ENCODE data around the gene DNASE2. TPM values are rescaled to one million over a fixed set of nuclear protein-coding genes. Genes with fewer than 3 reads are reported as not detected.
"Not testable (repeated sequence)": the region's sequence is repeated elsewhere in the genome, so short reads cannot be mapped to it uniquely, and the experiment has no call there.

DNASE2 gene
- polyA plus RNA-seq (ENCODE audit: insufficient read length in 4 of 4): 10 to 100 TPM in 3 of 4 donors, 1 to 10 TPM in 1; 9.7 to 15.3 (median 12.6) TPM

DNA sequence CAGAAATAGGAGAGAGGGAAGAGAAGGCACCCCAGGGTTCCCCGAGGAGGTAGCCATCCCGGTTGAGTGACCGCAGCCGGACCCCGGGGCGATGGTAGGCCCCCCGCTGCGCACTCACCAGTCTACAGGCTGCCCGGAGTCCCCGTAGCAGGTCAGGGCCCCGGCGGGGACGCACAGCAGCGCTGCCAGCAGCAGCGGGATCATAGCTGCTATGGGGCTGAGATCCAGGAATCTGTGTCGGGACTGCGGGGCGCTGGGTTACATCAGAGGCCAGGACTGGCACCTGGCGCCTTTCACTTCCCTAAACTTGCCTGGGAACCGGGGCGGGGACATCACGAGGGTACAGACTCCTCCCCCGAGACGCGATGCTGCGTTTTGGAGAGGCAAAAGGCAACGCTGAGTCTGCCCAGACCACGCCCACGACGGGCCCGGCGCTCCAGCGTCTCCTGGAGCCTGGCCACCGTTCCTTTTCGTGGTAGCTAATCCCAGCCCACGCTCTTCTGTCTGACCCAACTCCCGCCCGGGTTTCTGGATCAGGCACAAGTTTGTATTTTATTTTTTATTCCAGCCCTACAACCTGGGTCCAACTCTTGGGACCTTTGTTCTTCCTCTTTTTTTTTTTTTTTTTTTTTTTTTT is at the start of gene DNASE2:
DNASE2 (minus strand) TSS at position 278 of the 637 bp plus-strand sequence; CDS start at position 204, 74 bp downstream.
- DNase-seq (ENCODE audit: low read depth in 4 of 4, low spot score in 2 of 4): peak in 1 of 4 donors; percentile 80

DNA sequence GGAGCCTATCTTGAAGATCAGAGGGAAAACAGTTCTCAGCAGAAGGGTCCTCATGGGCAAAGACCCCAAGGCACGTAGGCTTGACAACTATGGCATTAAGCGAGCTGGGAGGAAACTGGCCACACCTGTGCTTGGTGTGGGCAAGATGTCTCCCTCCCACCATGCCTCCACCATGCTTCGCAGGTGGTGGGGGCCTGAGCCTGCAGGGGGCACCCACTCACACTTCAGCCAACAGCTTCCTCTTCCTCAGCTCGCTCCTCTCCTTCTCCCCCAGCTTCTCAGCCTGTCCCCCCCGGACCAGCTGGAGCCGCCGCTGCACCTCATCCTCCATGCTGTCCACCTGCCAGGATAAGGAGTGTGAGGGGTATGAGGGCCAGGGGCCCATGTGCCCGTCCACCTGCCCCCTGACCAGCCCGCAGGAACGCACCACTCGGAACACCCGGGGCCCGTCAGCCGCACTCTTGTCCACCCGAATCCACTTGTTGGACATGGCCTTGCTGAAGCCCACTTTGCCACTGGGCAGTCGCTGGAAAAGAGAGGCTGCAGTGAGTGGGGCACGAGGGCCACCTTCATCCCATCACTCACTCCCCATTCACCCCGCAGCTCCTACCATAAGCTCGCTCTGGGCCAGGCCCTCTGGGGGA is 48.9 kb upstream of the DNASE2 start:
- no peak for DNase-seq (ENCODE audit: low read depth in 4 of 4, low spot score in 2 of 4)

DNA sequence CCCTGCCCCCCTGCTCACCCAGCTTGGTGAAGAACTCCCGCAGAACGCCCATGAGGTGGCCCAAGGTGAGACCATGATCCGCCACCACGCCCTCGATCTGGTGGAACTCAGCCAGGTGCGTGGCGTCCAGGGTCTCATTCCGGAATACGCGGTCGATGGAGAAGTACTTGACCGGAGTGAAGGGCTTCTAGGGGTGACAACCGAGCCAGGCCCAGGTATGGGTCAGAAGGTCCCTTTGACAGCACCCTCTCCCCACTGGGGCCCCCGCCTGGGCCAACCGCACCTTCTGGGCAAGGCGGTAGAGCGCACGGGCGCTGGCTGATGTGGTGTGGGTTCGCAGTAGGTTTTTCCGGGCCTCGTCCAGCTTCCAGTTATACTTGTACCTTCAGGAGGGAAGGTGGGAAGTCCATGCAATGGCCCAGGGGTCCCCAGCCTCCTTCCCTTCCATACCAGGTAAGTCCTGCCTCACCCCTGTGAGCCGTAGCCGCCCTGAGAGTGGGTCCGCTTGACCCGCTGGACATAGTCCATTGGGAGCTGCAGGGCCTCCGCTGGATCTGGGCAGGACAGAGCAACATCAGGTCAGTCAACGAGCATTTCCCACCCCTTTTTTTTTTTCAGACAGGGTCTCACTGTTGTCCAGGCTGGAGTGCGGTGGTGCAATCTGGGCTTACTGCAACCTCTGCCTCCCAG is 43.5 kb upstream of the DNASE2 start:
- no peak for DNase-seq (ENCODE audit: low read depth in 4 of 4, low spot score in 2 of 4)

- no peak for DNase-seq (ENCODE audit: low read depth in 4 of 4, low spot score in 2 of 4)
These were observed 41.7 kb upstream of the DNASE2 start for GRCh38 chr19:12922959-12923358.

- DNase-seq (ENCODE audit: low read depth in 4 of 4, low spot score in 2 of 4): no peak
These were observed 39.8 kb upstream of the DNASE2 start for GRCh38 chr19:12921047-12921446.

DNA sequence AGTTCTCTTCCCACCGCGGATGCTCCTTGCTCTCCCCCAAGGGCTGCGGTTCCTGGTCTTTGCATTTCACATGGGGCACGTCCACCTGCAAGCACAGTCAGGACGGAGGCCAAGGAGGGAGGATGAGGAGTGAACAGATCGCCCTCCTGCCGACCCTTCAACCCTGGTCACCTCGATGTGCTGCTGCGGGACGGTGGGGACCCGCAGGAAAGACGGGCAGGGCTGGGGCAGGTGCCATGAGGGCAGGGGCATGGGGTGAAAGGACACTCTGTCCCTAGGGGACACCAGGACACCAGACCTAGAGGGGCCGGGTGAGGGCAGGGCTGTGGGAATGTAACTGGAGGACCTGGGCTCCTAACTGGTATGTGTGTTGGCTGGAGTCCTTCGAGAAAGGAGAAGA is 37.0 kb upstream of the DNASE2 start:
- DNase-seq (ENCODE audit: low read depth in 4 of 4, low spot score in 2 of 4): no peak

- DNase-seq (ENCODE audit: low read depth in 4 of 4, low spot score in 2 of 4): not testable (repeated sequence)
These were observed 34.6 kb upstream of the DNASE2 start for GRCh38 chr19:12915860-12916259.

DNA sequence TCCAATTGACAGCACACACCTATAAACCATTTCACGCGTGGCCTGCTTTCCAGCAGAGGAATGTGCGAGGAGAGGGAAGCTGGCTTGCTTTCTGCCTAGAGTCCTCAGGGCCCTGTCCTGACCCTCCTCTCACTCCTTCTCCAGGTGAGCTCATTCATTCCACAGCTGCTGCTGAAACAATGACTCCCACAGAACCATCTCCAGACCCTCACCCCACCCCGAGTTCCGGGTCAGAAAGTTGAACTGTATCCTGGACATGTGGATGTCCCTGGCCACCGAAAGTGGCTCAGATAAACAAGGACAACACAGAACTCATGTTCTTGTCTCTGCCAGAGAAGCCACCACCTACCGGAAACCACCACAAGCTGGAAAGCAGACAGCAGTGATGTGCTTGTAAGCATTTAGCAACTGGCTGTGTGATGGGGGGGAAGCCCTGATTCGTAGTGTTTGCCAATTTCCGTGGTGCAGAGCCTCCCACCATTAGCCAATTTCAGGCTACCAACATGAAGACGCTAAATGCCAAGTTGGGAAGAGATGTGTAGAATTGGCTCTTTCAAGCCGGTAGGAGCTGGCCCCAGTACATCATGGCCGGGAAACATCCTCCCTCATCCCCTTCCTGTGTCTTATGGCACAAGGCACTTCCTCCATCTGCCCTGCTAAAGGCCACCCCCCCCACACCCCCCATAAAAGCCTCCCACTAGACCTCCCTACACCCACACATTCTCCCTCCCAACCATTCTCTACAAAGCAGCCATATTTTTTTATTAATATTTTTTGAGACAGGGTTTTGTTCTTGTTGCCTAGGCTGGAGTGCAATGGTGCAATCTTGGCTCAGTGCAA is 32.8 kb upstream of the DNASE2 start:
- DNase-seq (ENCODE audit: low read depth in 4 of 4, low spot score in 2 of 4): no peak

DNA sequence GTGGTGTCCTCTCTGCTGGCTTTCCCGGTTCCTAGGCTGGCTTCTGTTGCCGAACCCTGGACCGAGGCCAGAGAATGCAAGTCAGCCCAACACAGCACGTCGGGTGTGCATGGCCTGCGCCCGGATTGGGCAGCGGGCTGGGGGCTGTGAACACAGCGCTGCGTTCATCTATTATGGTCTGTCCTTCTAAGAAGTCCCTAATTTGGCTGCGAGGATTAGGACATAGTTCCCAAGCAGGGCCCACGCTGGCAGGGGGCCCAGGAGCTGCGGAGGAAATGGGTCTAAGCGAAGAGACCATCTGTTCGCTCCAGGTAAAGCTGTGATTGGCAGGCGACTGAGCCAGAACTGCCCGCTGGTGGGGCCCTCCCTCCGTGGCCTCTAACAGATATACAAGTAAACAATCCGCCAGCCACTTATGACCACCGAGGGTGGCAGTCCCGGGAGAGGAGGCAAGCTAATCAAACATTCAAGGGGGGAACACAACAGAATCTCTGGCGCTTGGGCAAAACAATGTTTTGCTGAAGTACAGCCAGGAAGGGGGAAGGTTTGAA is 31.8 kb upstream of the DNASE2 start:
- peak in 1 of 4 donors; percentile 34 for DNase-seq (ENCODE audit: low read depth in 4 of 4, low spot score in 2 of 4)

- no peak for DNase-seq (ENCODE audit: low read depth in 4 of 4, low spot score in 2 of 4)
These were observed 31.3 kb upstream of the DNASE2 start for GRCh38 chr19:12912571-12912970.

GRCh38 chr19:12907166-12907565 is 25.9 kb upstream of the DNASE2 start:
- no peak for DNase-seq (ENCODE audit: low read depth in 4 of 4, low spot score in 2 of 4)

- DNase-seq (ENCODE audit: low read depth in 4 of 4, low spot score in 2 of 4): no peak
These were observed 18.8 kb upstream of the DNASE2 start for GRCh38 chr19:12899891-12900518.

DNA sequence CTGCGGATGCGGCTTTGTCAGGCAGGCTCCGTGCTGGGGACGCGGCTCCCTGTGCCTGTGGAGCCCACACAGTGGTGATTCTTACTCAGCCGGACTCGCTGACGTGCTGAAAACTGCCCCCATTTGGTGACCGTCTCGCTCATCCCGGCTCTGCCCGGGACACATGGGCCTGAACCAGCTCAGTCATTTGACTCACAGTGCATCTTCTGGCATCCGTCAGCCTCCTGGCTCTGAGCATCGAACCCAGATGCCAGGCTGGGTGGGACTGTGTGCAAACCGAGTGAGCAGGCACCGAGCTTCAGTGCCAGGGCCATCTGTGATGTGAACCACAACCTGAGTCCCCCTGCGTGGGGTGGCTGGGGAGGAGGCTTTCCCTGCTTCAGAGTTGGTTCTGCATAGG is 15.2 kb upstream of the DNASE2 start:
- no peak for DNase-seq (ENCODE audit: low read depth in 4 of 4, low spot score in 2 of 4)

GRCh38 chr19:12893582-12893981 is 12.3 kb upstream of the DNASE2 start:
- no peak for DNase-seq (ENCODE audit: low read depth in 4 of 4, low spot score in 2 of 4)

DNA sequence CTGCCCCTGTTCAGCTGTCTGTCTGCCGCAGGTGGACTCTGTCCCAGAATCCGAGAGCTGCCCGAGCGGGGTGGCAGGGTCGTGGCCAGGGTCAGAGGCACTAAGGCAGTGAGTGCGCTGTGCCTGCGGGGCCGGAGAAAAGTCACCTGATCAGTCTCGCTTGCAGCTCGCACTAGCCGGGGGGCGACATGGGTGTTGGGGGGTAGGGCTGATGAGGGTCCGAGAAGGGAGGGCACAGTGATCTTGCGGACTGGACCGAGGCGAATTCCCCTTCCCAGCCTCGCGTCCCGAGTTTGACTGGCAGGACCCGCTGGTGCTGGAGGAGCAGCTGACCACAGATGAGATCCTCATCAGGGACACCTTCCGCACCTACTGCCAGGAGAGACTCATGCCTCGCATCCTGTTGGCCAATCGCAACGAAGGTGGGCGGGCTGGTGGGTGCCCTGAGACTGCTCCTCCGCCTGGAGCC is 10.3 kb upstream of the DNASE2 start:
- no peak for DNase-seq (ENCODE audit: low read depth in 4 of 4, low spot score in 2 of 4)

- DNase-seq (ENCODE audit: low read depth in 4 of 4, low spot score in 2 of 4): peak; percentile 89 to 97 (median 93)
These were observed 9.7 kb upstream of the DNASE2 start, which contains the start of gene GCDH for GRCh38 chr19:12890787-12891552. Gene GCDH, plus strand, starts transcription at chr19:12891160. Its CDS starts 145 bp downstream, at chr19:12891305.

GRCh38 chr19:12890299-12890786 is 9.1 kb upstream of the DNASE2 start:
- DNase-seq (ENCODE audit: low read depth in 4 of 4, low spot score in 2 of 4): not testable (repeated sequence)

DNA sequence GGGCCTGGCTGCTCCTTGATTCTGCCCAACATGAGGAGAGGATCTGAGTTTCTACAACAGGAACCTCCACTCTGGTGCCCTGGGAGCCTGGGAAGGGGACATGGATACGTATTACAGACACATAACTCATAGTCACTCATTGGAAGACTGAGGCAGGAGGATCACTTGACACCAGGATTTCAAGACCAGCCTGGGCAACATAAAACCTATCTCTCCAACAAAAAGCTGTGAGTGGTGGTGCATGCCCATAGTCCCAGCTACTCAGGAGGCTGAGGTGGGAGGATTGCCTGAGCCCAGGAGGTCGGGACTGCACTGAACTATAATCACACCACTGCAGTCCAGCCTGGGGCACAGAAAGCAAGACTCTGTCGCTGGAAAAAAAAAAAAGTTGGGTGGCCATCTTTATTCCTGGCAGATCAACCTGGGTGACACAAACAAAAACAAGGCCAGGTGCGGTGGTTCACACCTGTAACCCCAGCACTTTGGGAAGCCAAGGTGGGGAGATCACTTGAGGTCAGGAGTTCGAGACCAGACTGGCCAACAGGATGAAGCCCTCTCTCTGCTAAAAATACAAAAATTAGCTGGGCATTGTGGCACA is 6.9 kb upstream of the DNASE2 start:
- DNase-seq (ENCODE audit: low read depth in 4 of 4, low spot score in 2 of 4): no peak
